Large intestine (tissue), 3 donors: ENCODE results near the gene TET2. TPM values are rescaled to one million over a fixed set of nuclear protein-coding genes. Genes with fewer than 3 reads are reported as not detected.

ENCODE experiments used
- DNase-seq, 2 donors: peaks; one replicate each; pipeline versions ENCODE4 v3.0.0 to v3.0.0-alpha.2; 2013
- H3K27ac ChIP-seq: one replicate; pipeline ENCODE4 v1.5.1; 2013; ENCODE audit warnings: low read length
- H3K27me3 ChIP-seq: 2 replicates; pipeline ENCODE4 v1.6.1; 2013; ENCODE audit warnings: low read length; ENCODE audit not compliant: control insufficient read depth, insufficient read depth
- H3K36me3 ChIP-seq: 2 replicates; pipeline ENCODE4 v1.6.1; 2013; ENCODE audit warnings: low read length; ENCODE audit not compliant: control insufficient read depth, insufficient read depth
- H3K4me1 ChIP-seq: one replicate; pipeline ENCODE4 v1.6.1; 2013; ENCODE audit warnings: low read length; ENCODE audit not compliant: control insufficient read depth, insufficient read depth
- H3K4me3 ChIP-seq: one replicate; pipeline ENCODE4 v1.5.1; 2013; ENCODE audit warnings: low read length
- H3K9me3 ChIP-seq: one replicate; pipeline ENCODE4 v1.6.1; 2013; ENCODE audit warnings: mild to moderate bottlenecking, low read depth, low read length, moderate library complexity; ENCODE audit not compliant: control insufficient read depth
- WGBS: methylation state at CpG from one replicate; pipeline ENCODE4 v1.1.5; 2013; ENCODE audit warnings: low lambda C conversion rate; ENCODE audit not compliant: insufficient coverage; 5-methylcytosine and 5-hydroxymethylcytosine counted together
- polyA plus RNA-seq: library from polyadenylated mRNA; unstranded; fragments of 120-200 nt; gene quantifications from one replicate; pipeline ENCODE4 v1.2.1, GENCODE V29; 2013

Gene TET2
- polyA plus RNA-seq, 1 donor, result 18.7 TPM

GRCh38 chr4:105196523-105197145, 50.0 kb downstream of the TET2 start:
- peak in 1 of 2 donors; percentile 38 for DNase-seq
- no peaks in the 10 kb centered on the region for H3K27me3 ChIP-seq
- H3K27ac ChIP-seq, result peak overlapping the region; percentile 46
- H3K36me3 ChIP-seq, result peaks cover 7% of the 10 kb centered on the region
- peaks cover 2% of the 10 kb centered on the region for H3K4me1 ChIP-seq
- H3K4me3 ChIP-seq, result no peak overlapping the region
- no peaks in the 10 kb centered on the region for H3K9me3 ChIP-seq
- 56% methylated on average over 4 of the region's 5 CpGs for WGBS

DNA sequence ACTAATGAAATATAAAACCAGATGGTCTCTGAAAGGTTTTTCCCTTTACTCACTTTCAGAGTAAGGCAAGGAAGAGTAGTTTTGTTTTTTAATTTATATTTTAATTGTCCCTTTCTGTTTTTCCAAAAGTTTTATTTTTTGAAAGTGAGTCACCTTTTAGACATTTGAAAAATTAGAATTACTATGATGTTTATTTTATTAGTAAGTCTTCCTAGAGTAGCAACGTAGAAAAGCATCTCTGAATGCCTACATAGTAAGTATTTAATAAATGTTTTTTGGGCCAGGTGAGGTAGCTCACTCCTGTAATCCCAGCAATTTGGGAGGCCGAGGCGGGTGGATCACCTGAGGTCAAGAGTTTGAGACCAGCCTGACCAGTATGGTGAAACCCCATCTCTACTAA, 51.1 kb downstream of the TET2 start:
- no CpG with 5 or more reads among the region's 3 CpGs for WGBS
- Histone ChIP-seq H3K4me1 (no peaks in the 10 kb centered on the region), H3K27ac (no peak overlapping the region), H3K9me3 (no peaks in the 10 kb centered on the region), H3K4me3 (no peak overlapping the region), H3K27me3 (no peaks in the 10 kb centered on the region), H3K36me3 (peaks cover 7% of the 10 kb centered on the region)
- no peak for DNase-seq

- Histone ChIP-seq H3K4me3 (no peak overlapping the region), H3K36me3 (peaks cover 7% of the 10 kb centered on the region), H3K27me3 (no peaks in the 10 kb centered on the region), H3K27ac (no peak overlapping the region), H3K4me1 (no peaks in the 10 kb centered on the region), H3K9me3 (no peaks in the 10 kb centered on the region)
- WGBS, result no CpG with 5 or more reads among the region's 2 CpGs
- DNase-seq, result no peak
Observed at GRCh38 chr4:105198541-105198940, 51.9 kb downstream of the TET2 start.

- Histone ChIP-seq H3K27ac (no peak overlapping the region), H3K4me3 (no peak overlapping the region), H3K27me3 (no peaks in the 10 kb centered on the region), H3K4me1 (no peaks in the 10 kb centered on the region), H3K36me3 (no peaks in the 10 kb centered on the region), H3K9me3 (no peaks in the 10 kb centered on the region)
- no CpG with 5 or more reads among the region's 3 CpGs for WGBS
- DNase-seq, result no peak
Observed at GRCh38 chr4:105206214-105206613, 59.5 kb downstream of the TET2 start.

DNA sequence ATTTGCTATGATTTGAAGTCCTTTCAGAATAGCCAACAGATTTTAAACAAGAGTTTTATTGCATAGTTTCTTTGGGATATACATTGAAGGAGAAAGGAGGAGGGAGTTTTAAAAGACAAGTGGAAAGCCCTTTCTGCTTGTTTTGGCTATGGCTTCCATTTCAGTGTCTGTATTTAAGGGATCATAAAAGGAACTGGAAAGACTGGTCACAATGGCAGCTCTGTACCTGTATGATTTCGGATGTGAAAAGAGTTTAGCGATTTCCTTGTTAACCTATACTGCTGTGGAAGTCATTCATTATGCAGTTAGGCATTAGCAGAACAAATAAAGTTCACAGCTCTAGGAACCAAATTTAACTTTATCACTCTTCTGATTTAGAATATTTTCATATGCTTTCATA, 60.7 kb downstream of the TET2 start:
- Histone ChIP-seq H3K9me3 (no peaks in the 10 kb centered on the region), H3K27me3 (no peaks in the 10 kb centered on the region), H3K4me1 (no peaks in the 10 kb centered on the region), H3K36me3 (no peaks in the 10 kb centered on the region), H3K27ac (no peak overlapping the region), H3K4me3 (no peak overlapping the region)
- no peak for DNase-seq
- WGBS, result no CpG with 5 or more reads among the region's 2 CpGs

DNA sequence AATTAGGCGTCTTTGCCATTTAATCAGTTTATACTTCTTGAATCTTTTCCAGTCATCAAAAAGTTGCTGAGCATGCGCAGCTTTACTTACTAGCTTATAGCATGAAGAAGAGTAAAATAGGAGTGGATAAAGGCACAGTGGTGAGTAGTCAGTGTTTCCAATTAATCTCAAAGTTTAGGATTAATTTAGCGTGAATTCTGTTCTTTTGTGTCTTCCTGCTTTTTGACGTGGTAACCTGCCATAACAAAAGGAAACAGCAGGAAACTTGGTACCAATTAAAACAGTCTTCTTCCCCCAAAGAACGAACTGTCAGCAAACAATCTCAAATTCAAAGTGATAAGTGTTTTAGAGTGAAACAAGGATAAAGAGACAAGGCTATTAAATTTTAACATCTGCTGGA, 61.9 kb downstream of the TET2 start:
- Histone ChIP-seq H3K4me3 (no peak overlapping the region), H3K36me3 (no peaks in the 10 kb centered on the region), H3K9me3 (no peaks in the 10 kb centered on the region), H3K27ac (no peak overlapping the region), H3K27me3 (no peaks in the 10 kb centered on the region), H3K4me1 (no peaks in the 10 kb centered on the region)
- DNase-seq, result no peak
- 95% methylated on average over 3 of the region's 5 CpGs for WGBS

GRCh38 chr4:105210916-105211315, 64.2 kb downstream of the TET2 start:
- Histone ChIP-seq H3K4me1 (peaks cover 2% of the 10 kb centered on the region), H3K27ac (no peak overlapping the region), H3K27me3 (no peaks in the 10 kb centered on the region), H3K9me3 (no peaks in the 10 kb centered on the region), H3K4me3 (no peak overlapping the region), H3K36me3 (no peaks in the 10 kb centered on the region)
- DNase-seq, result peak; percentile 26 to 71
- whole genome bisulfite sequencing, result no CpG with 5 or more reads among the region's 1 CpG

GRCh38 chr4:105215609-105216313, 69.1 kb downstream of the TET2 start:
- peak; percentile 8 to 50 for DNase-seq
- no peaks in the 10 kb centered on the region for H3K9me3 ChIP-seq
- H3K4me3 ChIP-seq, result no peak overlapping the region
- H3K27ac ChIP-seq, result peak overlapping the region; percentile 57
- peaks cover 11% of the 10 kb centered on the region for H3K4me1 ChIP-seq
- peaks cover 2% of the 10 kb centered on the region for H3K36me3 ChIP-seq
- 20% methylated on average over 2 of the region's 4 CpGs for WGBS
- no peaks in the 10 kb centered on the region for H3K27me3 ChIP-seq

DNA sequence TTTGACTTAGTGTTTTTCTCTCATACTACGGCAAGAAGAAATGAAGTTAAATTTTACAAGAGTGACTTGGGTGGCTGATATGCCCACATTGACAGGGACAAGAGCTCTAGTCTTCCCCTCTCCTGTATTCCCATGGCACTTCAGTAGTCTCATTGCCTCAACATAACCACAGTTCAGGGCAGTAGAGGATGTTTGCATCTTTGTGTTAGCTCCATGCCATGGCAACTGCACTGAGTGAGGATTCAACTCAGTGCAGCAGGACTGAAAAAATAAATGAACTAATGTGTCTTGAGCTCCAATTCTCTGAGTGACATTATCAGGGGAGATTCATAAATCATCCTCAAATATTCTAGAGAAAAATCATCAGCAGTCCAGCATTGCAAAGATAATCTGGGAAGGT, 78.8 kb downstream of the TET2 start:
- H3K27ac ChIP-seq, result no peak overlapping the region
- WGBS, result no CpG with 5 or more reads among the region's 1 CpG
- no peaks in the 10 kb centered on the region for H3K4me1 ChIP-seq
- no peak for DNase-seq
- H3K36me3 ChIP-seq, result no peaks in the 10 kb centered on the region
- no peaks in the 10 kb centered on the region for H3K27me3 ChIP-seq
- H3K9me3 ChIP-seq, result no peaks in the 10 kb centered on the region
- H3K4me3 ChIP-seq, result no peak overlapping the region

- no peaks in the 10 kb centered on the region for H3K27me3 ChIP-seq
- no peak overlapping the region for H3K4me3 ChIP-seq
- no peaks in the 10 kb centered on the region for H3K9me3 ChIP-seq
- WGBS, result no CpG with 5 or more reads among the region's 1 CpG
- DNase-seq, result no peak
- H3K27ac ChIP-seq, result no peak overlapping the region
- no peaks in the 10 kb centered on the region for H3K36me3 ChIP-seq
- no peaks in the 10 kb centered on the region for H3K4me1 ChIP-seq
Observed at GRCh38 chr4:105227054-105227453, 80.4 kb downstream of the TET2 start.

DNA sequence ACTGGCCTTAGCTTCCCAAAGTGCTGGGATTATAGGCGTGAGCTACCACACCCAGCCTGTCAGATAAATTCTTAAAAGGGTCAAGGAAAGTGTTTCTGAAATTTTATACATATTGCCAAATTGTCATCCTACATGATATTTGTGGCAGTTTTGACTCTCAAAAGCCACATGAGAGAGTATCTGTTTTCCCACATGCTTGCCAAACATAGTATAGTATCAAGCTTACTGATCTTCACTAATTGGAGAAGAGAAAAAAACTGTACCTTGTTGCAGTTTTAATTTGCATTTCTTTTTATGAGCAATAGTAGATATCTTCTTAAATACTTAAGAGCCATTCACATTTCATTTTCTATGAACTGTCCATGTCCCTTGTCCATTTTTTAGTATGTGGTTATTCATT, 83.6 kb downstream of the TET2 start:
- H3K27me3 ChIP-seq, result no peaks in the 10 kb centered on the region
- no peaks in the 10 kb centered on the region for H3K9me3 ChIP-seq
- no peak for DNase-seq
- no peak overlapping the region for H3K4me3 ChIP-seq
- whole genome bisulfite sequencing, result no CpG with 5 or more reads among the region's 1 CpG
- H3K4me1 ChIP-seq, result no peaks in the 10 kb centered on the region
- no peak overlapping the region for H3K27ac ChIP-seq
- H3K36me3 ChIP-seq, result peaks cover 16% of the 10 kb centered on the region
